Measurements from ENCODE around the gene PAM.
"Not testable (repeated sequence)": the region's sequence is repeated elsewhere in the genome, so short reads cannot be mapped to it uniquely, and the experiment has no call there.

Gene PAM

GRCh38 chr5:102946414-102946813, 191.3 kb downstream of the PAM start:
- DNase-seq (ENCODE audit: low spot score), result no peak

GRCh38 chr5:102946971-102947370, 191.9 kb downstream of the PAM start:
- no peak for DNase-seq (ENCODE audit: low spot score)

GRCh38 chr5:102955488-102955887, 200.4 kb downstream of the PAM start:
- no peak for DNase-seq (ENCODE audit: low spot score)

DNA sequence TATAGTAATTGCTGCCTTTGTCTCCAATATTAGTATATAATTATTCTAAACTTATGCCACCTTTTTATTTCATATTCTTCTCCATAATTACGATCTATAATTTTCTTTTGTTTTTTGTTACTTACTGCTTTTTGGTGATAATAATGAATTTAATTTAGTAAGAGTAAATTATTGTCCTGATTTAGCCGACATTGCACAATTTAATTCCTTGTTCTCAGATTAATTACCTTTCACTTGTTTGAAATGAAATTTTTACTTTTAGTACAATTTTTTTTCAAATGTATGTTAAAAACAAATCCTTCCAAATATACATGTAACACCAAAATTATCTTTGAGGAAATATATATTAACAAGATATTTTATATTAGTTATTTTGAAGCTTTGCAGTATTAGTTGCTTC, 201.5 kb downstream of the PAM start:
- no peak for DNase-seq (ENCODE audit: low spot score)

GRCh38 chr5:102957141-102957540, 202.0 kb downstream of the PAM start:
- no peak for DNase-seq (ENCODE audit: low spot score)

- peak; percentile 4 for DNase-seq (ENCODE audit: low spot score)
These were observed 203.4 kb downstream of the PAM start for GRCh38 chr5:102958481-102959011.

- DNase-seq (ENCODE audit: low spot score), result peak; percentile 18
These were observed 203.9 kb downstream of the PAM start for GRCh38 chr5:102959055-102959454.

DNA sequence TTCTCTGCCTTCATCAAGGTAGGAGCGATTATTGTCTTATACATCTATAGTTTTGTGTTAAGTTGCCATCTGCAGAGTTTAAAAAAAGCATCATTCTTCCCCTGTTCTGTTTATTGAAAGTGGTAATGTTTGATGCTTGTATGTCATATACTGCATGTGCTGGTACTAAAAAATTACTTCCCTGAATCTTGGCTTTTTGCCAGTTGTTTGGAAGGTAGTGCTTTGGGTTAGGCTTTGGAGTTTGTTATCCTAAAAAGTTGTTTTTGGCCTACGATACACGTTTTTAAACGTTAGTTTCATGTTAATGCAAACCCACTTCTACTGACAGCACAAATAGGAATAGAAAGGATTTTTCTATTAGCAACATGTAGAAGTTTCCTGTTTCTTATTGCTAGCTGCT, 206.6 kb downstream of the PAM start:
- no peak for DNase-seq (ENCODE audit: low spot score)

DNA sequence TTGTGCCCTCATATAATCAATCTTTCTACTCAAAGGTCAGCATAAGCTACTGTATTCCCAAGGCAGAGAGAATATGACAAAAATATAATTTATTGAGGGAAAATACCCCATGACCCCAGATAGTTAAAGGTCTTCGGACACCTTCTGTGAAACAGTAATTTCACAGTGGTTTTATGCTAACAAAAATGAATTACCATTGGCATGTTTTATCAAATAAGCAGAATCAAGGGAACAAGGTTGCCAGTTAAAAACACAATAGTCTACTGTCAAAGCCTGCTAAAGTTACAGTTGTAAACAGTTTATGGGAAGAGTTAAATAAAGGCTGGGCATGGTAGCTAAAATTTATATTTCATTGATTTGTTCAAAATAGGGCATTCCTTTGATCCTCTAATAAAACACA, 210.5 kb downstream of the PAM start:
- DNase-seq (ENCODE audit: low spot score), result no peak

GRCh38 chr5:102969641-102970040, 214.5 kb downstream of the PAM start:
- DNase-seq (ENCODE audit: low spot score), result no peak

GRCh38 chr5:102971676-102972293, 216.7 kb downstream of the PAM start:
- DNase-seq (ENCODE audit: low spot score), result peak; percentile 9

DNA sequence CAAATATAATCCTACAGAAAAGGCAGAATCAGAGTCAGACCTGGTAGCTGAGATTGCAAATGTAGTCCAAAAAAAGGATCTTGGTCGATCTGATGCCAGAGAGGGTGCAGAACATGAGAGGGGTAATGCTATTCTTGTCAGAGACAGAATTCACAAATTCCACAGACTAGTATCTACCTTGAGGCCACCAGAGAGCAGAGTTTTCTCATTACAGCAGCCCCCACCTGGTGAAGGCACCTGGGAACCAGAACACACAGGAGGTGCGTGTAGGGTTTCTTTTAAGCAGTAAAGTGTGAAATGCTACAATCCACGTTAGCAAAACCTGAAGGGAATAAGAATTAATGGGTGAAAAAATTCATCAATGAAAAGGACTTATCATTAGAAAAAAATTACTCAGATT, 219.1 kb downstream of the PAM start:
- no peak for DNase-seq (ENCODE audit: low spot score)

- no peak for DNase-seq (ENCODE audit: low spot score)
These were observed 219.9 kb downstream of the PAM start for GRCh38 chr5:102975045-102975444.

- peak; percentile 5 for DNase-seq (ENCODE audit: low spot score)
These were observed 220.5 kb downstream of the PAM start for GRCh38 chr5:102975457-102976182.

GRCh38 chr5:102981957-102982635, 227.0 kb downstream of the PAM start:
- no peak for DNase-seq (ENCODE audit: low spot score)

DNA sequence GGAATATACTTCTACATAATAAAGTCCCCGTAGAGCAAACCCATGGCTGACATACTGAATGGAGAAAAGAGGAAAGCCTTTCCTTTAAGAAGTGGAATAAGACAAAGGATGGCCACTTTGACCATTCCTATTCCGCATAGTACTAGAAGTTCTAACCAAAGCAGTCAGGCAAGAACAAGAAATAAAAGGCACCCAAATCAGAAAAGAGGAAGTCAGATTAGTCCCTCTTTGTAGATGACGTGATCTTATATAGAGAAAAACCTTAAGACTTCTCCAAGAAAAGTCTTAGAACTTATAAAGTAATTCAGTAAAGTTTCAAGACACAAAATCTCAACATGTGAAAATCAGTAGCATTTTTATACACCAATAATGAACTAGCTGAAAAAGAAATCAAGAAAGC, 231.0 kb downstream of the PAM start:
- no peak for DNase-seq (ENCODE audit: low spot score)

GRCh38 chr5:102988459-102988858, 233.4 kb downstream of the PAM start:
- no peak for DNase-seq (ENCODE audit: low spot score)

DNA sequence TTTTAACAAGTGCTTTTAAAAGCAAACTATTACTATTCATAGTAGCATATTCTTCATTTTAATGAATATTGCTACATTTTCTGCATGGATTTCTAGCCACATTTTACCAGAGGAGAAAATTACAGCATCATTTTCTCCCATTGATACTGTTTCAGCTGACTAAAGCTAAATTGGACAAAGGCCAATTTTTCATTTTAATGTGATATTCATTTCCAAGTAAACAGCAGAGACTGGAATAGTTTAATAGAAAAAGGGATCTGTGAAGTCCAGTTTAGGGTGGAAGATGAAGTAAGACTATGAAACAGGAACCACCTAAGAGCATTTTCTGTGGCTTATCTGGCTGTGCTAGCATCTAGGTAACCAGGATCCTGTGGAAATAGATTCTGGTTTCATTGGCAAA, 236.7 kb downstream of the PAM start:
- DNase-seq (ENCODE audit: low spot score), result no peak

DNA sequence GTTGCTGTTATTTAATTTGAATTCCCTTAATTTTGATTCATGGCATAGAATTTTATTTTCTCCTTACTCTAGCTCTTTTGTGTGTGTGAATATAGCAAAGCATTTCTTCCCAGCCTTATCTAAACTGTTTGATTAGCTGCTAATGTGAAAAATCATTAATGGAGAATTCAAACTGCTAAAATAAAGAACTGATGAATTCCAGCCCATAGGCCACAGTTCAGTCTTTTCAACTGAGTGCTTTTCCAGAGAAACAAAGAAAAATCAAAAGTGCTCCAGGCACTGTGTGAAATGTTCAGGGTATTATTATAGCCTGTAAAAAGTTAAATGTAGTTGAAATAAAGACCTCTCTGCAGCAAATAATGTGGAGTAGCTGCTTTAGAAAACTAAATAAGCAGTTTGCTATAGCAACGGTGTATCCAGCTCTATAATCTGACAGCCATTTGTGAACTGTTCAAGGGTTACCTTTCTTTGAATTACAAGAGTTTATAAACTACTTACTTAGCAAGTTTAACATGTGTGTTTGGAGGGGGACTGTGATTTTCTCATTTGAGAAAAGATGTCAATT, 241.0 kb downstream of the PAM start:
- DNase-seq (ENCODE audit: low spot score), result no peak

DNA sequence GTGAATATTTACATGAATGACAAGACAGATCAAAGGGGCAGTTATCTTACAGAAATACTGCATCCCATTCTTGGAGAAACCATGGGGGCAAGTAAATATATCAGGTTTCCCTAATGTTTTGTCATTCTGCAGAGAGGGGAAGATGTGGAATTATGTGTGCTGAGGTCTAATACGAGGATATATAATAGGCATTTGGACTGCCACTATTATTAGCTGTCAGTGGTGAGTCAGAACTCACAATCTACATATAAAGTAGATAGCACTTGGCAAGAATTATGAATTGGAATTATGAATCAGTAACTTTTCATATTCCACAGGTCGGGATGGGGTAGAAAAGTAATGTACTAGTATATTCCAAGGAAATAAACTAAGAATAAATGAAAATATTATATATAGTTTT, 243.1 kb downstream of the PAM start:
- DNase-seq (ENCODE audit: low spot score), result no peak

GRCh38 chr5:102999191-102999590, 244.1 kb downstream of the PAM start:
- no peak for DNase-seq (ENCODE audit: low spot score)

DNA sequence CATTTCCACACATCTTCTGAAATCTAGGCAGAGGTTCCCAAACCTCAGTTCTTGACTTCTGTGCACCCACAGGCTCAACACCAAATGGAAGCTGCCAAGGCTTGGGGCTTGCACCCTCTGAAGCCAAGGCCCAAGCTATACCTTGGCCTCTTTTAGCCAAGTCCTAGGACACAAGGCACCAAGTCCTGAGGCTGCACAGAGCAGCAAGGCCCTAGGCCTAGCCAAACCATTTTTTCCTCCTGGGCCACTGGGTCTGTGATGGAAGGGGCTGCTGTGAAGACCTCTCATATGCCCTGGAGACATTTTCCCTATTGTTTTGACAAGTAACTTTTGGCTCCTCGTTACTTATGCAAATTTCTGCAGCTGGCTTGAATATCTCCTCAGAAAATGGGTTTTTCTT, 244.5 kb downstream of the PAM start:
- DNase-seq (ENCODE audit: low spot score), result not testable (repeated sequence)

DNA sequence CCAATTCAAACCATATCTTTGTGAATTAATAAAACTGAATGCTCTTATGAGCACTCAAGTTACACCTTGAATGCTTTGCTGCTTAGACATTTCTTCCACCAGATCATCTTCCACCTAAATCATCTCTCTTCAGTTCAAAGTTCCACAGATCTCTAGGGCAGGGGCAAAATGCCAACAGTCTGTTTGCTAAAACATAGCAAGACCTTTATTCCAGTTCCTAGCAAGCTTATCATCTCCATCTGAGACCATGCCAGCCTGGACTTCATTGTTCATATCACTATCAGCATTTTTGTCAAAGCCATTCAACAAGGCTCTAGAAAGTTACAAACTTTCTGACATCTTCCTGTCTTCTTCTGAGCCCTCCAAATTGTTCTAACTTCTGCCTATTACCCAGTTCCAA, 245.0 kb downstream of the PAM start:
- DNase-seq (ENCODE audit: low spot score), result no peak
